ENCODE data around the gene ZNF407. TPM values are rescaled to one million over a fixed set of nuclear protein-coding genes. Genes with fewer than 3 reads are reported as not detected.
"Not testable (repeated sequence)": the region's sequence is repeated elsewhere in the genome, so short reads cannot be mapped to it uniquely, and the experiment has no call there.

The ZNF407 gene
- total and polyA plus RNA-seq, 2 experiments from 2014 or later = 2.1 to 10.4 TPM

GRCh38 chr18:74971358-74971757, 373.7 kb downstream of the ZNF407 start:
- H3K4me3 Mint-ChIP-seq = not testable (repeated sequence)

GRCh38 chr18:74971776-74972175, 374.1 kb downstream of the ZNF407 start:
- not testable (repeated sequence) for H3K36me3 Mint-ChIP-seq (ENCODE audit: low read depth); H3K9me2 ChIP-seq (ENCODE audit: insufficient read depth); H3K36me3 ChIP-seq (ENCODE audit: insufficient read depth); H3F3A ChIP-seq (replicated peaks; ENCODE audit: low read depth); ATAC-seq; H2AFZ ChIP-seq; H3K27me3 ChIP-seq (ENCODE audit: insufficient read depth); H3K9me3 Mint-ChIP-seq; H3K4me3 ChIP-seq; H3K4me2 ChIP-seq; H3K27ac Mint-ChIP-seq; DNase-seq (ENCODE audit: low spot score); H3K4me1 ChIP-seq (ENCODE audit: insufficient read depth); H3K27me3 Mint-ChIP-seq (ENCODE audit: insufficient read depth, low read depth, poor library complexity); H4K20me1 ChIP-seq (replicated peaks; ENCODE audit: insufficient read depth); H3K4me3 Mint-ChIP-seq; H3K79me2 ChIP-seq (replicated peaks; ENCODE audit: insufficient read depth); H3K27ac ChIP-seq (ENCODE audit: low read depth); H3K4me1 Mint-ChIP-seq

More at GRCh38 chr18:74971358-74971757, 373.7 kb downstream of the ZNF407 start:
- not testable (repeated sequence) for H4K20me1 ChIP-seq (replicated peaks; ENCODE audit: insufficient read depth); H2AFZ ChIP-seq; H3K27ac Mint-ChIP-seq; H3K9me3 Mint-ChIP-seq; H3K4me2 ChIP-seq; H3K9me2 ChIP-seq (ENCODE audit: insufficient read depth); ATAC-seq; H3K27me3 Mint-ChIP-seq (ENCODE audit: insufficient read depth, low read depth, poor library complexity); H3K27me3 ChIP-seq (ENCODE audit: insufficient read depth); H3K4me1 Mint-ChIP-seq; H3K36me3 ChIP-seq (ENCODE audit: insufficient read depth); DNase-seq (ENCODE audit: low spot score); H3K27ac ChIP-seq (ENCODE audit: low read depth); H3K79me2 ChIP-seq (replicated peaks; ENCODE audit: insufficient read depth); H3F3A ChIP-seq (replicated peaks; ENCODE audit: low read depth); H3K4me1 ChIP-seq (ENCODE audit: insufficient read depth); H3K36me3 Mint-ChIP-seq (ENCODE audit: low read depth); H3K4me3 ChIP-seq

GRCh38 chr18:74972354-74972753, 374.7 kb downstream of the ZNF407 start:
- no peaks in the 10 kb centered on the region; the same call in 2 of the 3 replicates for H3K4me1 Mint-ChIP-seq
- no peak overlapping the region for H3K4me3 ChIP-seq
- H4K20me1 ChIP-seq (replicated peaks; ENCODE audit: insufficient read depth) = no peaks in the 10 kb centered on the region
- no peaks in the 10 kb centered on the region for H3F3A ChIP-seq (replicated peaks; ENCODE audit: low read depth)
- no peaks in the 10 kb centered on the region for H3K9me3 Mint-ChIP-seq
- DNase-seq (ENCODE audit: low spot score) (no peak), ATAC-seq (no peak)
- H2AFZ ChIP-seq = no peak overlapping the region
- H3K36me3 Mint-ChIP-seq (ENCODE audit: low read depth) = no peaks in the 10 kb centered on the region; the same call in 2 of the 3 replicates
- H3K27me3 ChIP-seq (ENCODE audit: insufficient read depth) = no peaks in the 10 kb centered on the region
- no peak overlapping the region for H3K4me2 ChIP-seq
- H3K4me1 ChIP-seq (ENCODE audit: insufficient read depth) = no peaks in the 10 kb centered on the region
- TF ChIP-seq ETS1 (IDR thresholded peaks at IDR 0.05) (no peak), REST (IDR thresholded peaks at IDR 0.05; ENCODE audit: unreplicated experiment) (no peak), CTCF (conservative IDR thresholded peaks at IDR 0.05; ENCODE audit: low read depth in 2 of 2) (no peak), STAT1 (IDR thresholded peaks at IDR 0.05; ENCODE audit: unreplicated experiment) (no peak), JUNB (IDR thresholded peaks at IDR 0.05; ENCODE audit: unreplicated experiment) (no peak), CREB1 (CRISPR knock-in tag; IDR thresholded peaks at IDR 0.05; ENCODE audit: low read depth) (no peak)
- H3K27ac Mint-ChIP-seq = no peak overlapping the region
- no peak overlapping the region for H3K27ac ChIP-seq (ENCODE audit: low read depth)
- peaks cover 2% of the 10 kb centered on the region for H3K27me3 Mint-ChIP-seq (ENCODE audit: insufficient read depth, low read depth, poor library complexity)
- no peaks in the 10 kb centered on the region for H3K79me2 ChIP-seq (replicated peaks; ENCODE audit: insufficient read depth)
- H3K9me2 ChIP-seq (ENCODE audit: insufficient read depth) = peaks cover 9% of the 10 kb centered on the region
- no peaks in the 10 kb centered on the region for H3K36me3 ChIP-seq (ENCODE audit: insufficient read depth)
- no peak overlapping the region for H3K4me3 Mint-ChIP-seq
